IMR-90 (cell line): ENCODE measurements around the gene VWA7. TPM values are rescaled to one million over a fixed set of nuclear protein-coding genes. Genes with fewer than 3 reads are reported as not detected.

ENCODE experiments used
- ATAC-seq: fragments of 200-7000 bp; cut with Tn5 transposase; 2 replicates; pipeline ENCODE4 v1.9.1; 2020; ENCODE audit warnings: low read depth, mild to moderate bottlenecking, moderate library complexity
- BruUV-seq: library from RNA; stranded (reverse); fragments of 400-500 nt; replicated peaks from 2 replicates; lab custom pipeline; 2021; lab: Mats Ljungman, UMichigan
- CTCF ChIA-PET: fragments of 300-600 bp; formaldehyde crosslinking; extraction: SDS; loops from one replicate; lab custom pipeline; 2021; ENCODE audit warnings: antibody characterized with exemption; lab: Yijun Ruan, JAX
- POLR2A ChIA-PET: fragments of 300-600 bp; sonication (Branson Sonifier 250); formaldehyde crosslinking; loops from one replicate; lab custom pipeline; 2022; ENCODE audit warnings: antibody characterized with exemption; ENCODE audit not compliant: unreplicated experiment; lab: Charles Lee
- DNase-seq: peaks from one replicate; pipeline ENCODE4 v3.0.0; 2013
- H2AFZ ChIP-seq: replicated peaks from 2 replicates; pipeline ENCODE3; 2013; ENCODE audit warnings: low read length, mild to moderate bottlenecking; ENCODE audit not compliant: poor library complexity
- H2AK5ac ChIP-seq: 2 replicates; pipeline ENCODE4 v1.6.1; 2013; ENCODE audit warnings: low read depth, low read length, inconsistent platforms
- H2AK9ac ChIP-seq: replicated peaks from 2 replicates; pipeline ENCODE3; 2013; ENCODE audit warnings: mild to moderate bottlenecking, low read depth, low read length, moderate library complexity; ENCODE audit not compliant: poor library complexity
- H2BK120ac ChIP-seq: 2 replicates; pipeline ENCODE4 v1.6.1; 2013; ENCODE audit warnings: low read depth, low read length, inconsistent platforms
- H2BK15ac ChIP-seq: 3 replicates; pipeline ENCODE4 v1.6.1; 2013; ENCODE audit warnings: low read depth, low read length, inconsistent platforms
- H2BK20ac ChIP-seq: 2 replicates; pipeline ENCODE4 v1.6.1; 2013; ENCODE audit warnings: low read depth, mild to moderate bottlenecking, inconsistent platforms, low read length, moderate library complexity
- H2BK5ac ChIP-seq: 2 replicates; pipeline ENCODE4 v1.6.1; 2013; ENCODE audit warnings: mild to moderate bottlenecking, low read depth, low read length, inconsistent platforms; ENCODE audit not compliant: poor library complexity, severe bottlenecking
- H3K14ac ChIP-seq: replicated peaks from 2 replicates; pipeline ENCODE4 v1.6.1; 2013; ENCODE audit warnings: low read depth, low read length, inconsistent platforms
- H3K18ac ChIP-seq: 2 replicates; pipeline ENCODE4 v1.6.1; 2013; ENCODE audit warnings: low read depth, low read length, control low read depth
- H3K23ac ChIP-seq: 2 replicates; pipeline ENCODE4 v1.6.1; 2013; ENCODE audit warnings: low read depth, low read length, inconsistent platforms
- H3K27ac ChIP-seq: 2 replicates; pipeline ENCODE4 v1.5.1; 2013; ENCODE audit warnings: mild to moderate bottlenecking, control low read depth, low read length; ENCODE audit not compliant: insufficient read depth
- H3K27me3 ChIP-seq: 2 replicates; pipeline ENCODE4 v1.6.1; 2013; ENCODE audit warnings: low read length; ENCODE audit not compliant: control insufficient read depth, insufficient read depth
- H3K36me3 ChIP-seq: 2 replicates; pipeline ENCODE4 v1.6.1; 2013; ENCODE audit warnings: low read length, mixed read lengths; ENCODE audit not compliant: control insufficient read depth, insufficient read depth
- H3K4ac ChIP-seq: 2 replicates; pipeline ENCODE4 v1.6.1; 2013; ENCODE audit warnings: low read depth, low read length, inconsistent platforms
- H3K4me1 ChIP-seq: 2 replicates; pipeline ENCODE4 v1.6.1; 2013; ENCODE audit warnings: low read length, mixed read lengths; ENCODE audit not compliant: control insufficient read depth, insufficient read depth
- H3K4me2 ChIP-seq: 2 replicates; pipeline ENCODE4 v1.6.1; 2013; ENCODE audit warnings: low read depth, mild to moderate bottlenecking, control low read depth, low read length, moderate library complexity
- H3K4me3 ChIP-seq: 2 replicates; pipeline ENCODE4 v1.5.1; 2013; ENCODE audit warnings: low read depth, mild to moderate bottlenecking, control low read depth, low read length, moderate library complexity; ENCODE audit not compliant: insufficient read depth
- H3K56ac ChIP-seq: 2 replicates; pipeline ENCODE4 v1.6.1; 2013; ENCODE audit warnings: low read length, inconsistent platforms; ENCODE audit not compliant: insufficient read depth; ENCODE audit errors: extremely low read depth
- H3K79me1 ChIP-seq, 2 experiments: 2 replicates each; pipeline ENCODE4 v1.6.1; 2013; ENCODE audit warnings: low read length in 2 of 2, inconsistent platforms in 1 of 2, low read depth in 1 of 2
- H3K9ac ChIP-seq: 2 replicates; pipeline ENCODE4 v1.6.1; 2013; ENCODE audit warnings: low read depth, low read length, control low read depth
- H3K9me1 ChIP-seq: 2 replicates; pipeline ENCODE4 v1.6.1; 2013; ENCODE audit warnings: low read length, inconsistent platforms; ENCODE audit not compliant: insufficient read depth
- H3K9me3 ChIP-seq: 2 replicates; pipeline ENCODE4 v1.6.1; 2013; ENCODE audit warnings: low read length; ENCODE audit not compliant: control insufficient read depth, insufficient read depth
- H4K20me1 ChIP-seq: 2 replicates; pipeline ENCODE4 v1.6.1; 2013; ENCODE audit warnings: low read length, inconsistent platforms; ENCODE audit not compliant: insufficient read depth
- H4K5ac ChIP-seq: 2 replicates; pipeline ENCODE4 v1.6.1; 2013; ENCODE audit warnings: mild to moderate bottlenecking, low read depth, low read length, control low read depth
- H4K8ac ChIP-seq, 2 experiments: 2 replicates each; pipeline ENCODE4 v1.6.1; 2013; ENCODE audit warnings: low read depth in 2 of 2, low read length in 2 of 2, control low read depth in 1 of 2, inconsistent platforms in 1 of 2
- H4K91ac ChIP-seq: 2 replicates; pipeline ENCODE4 v1.6.1; 2013; ENCODE audit warnings: low read depth, low read length, inconsistent platforms; ENCODE audit not compliant: insufficient read depth
- CHD1 ChIP-seq: IDR thresholded peaks from 2 replicates; pipeline ENCODE4 v1.6.1; 2012; ENCODE audit warnings: low read depth, low read length, improper control_type of control experiment
- MAFK ChIP-seq: IDR thresholded peaks from 2 replicates; pipeline ENCODE4 v1.6.1; 2012; ENCODE audit warnings: low read depth, low read length, improper control_type of control experiment
- MAZ ChIP-seq: IDR thresholded peaks from 2 replicates; pipeline ENCODE4 v1.6.1; 2012; ENCODE audit warnings: low read depth, mild to moderate bottlenecking, low read length, improper control_type of control experiment, moderate library complexity, borderline replicate concordance
- MXI1 ChIP-seq: IDR thresholded peaks from 2 replicates; pipeline ENCODE4 v1.6.1; 2012; ENCODE audit warnings: low read depth, mild to moderate bottlenecking, low read length, moderate library complexity, borderline replicate concordance
- POLR2A ChIP-seq: IDR thresholded peaks from 2 replicates; pipeline ENCODE4 v1.6.1; 2012; ENCODE audit warnings: mild to moderate bottlenecking, low read depth, low read length
- SMC3 ChIP-seq: fragments of 150-350 bp; IDR thresholded peaks from 2 replicates; pipeline ENCODE4 v1.6.1; 2016; ENCODE audit warnings: low read depth, mild to moderate bottlenecking, antibody characterized with exemption, low read length, moderate library complexity
- WGBS, 2 experiments: methylation state at CpG; one replicate each; pipeline versions ENCODE4 v1.1.5 to v1.1.7; 2013; ENCODE audit warnings: missing lambda C conversion rate in 2 of 2; ENCODE audit not compliant: insufficient read length in 1 of 2; ENCODE audit errors: extremely low coverage in 2 of 2; 5-methylcytosine and 5-hydroxymethylcytosine counted together
- dilution Hi-C: fragments of 300-500 bp; cut with HindIII; formaldehyde crosslinking; loops from one replicate; pipeline ENCODE4 v1.14.3; 2018; ENCODE audit warnings: low sequenced_read_pairs; ENCODE audit not compliant: unreplicated experiment
- in situ Hi-C: fragments of 300-500 bp; cut with MboI; formaldehyde crosslinking; loops from 3 replicates; pipeline ENCODE4 v1.14.3; 2019; ENCODE audit warnings: low sequenced_read_pairs, inconsistent platforms, mixed read lengths
- intact Hi-C: fragments of 100-400 bp; cut with micrococcal nuclease; formaldehyde crosslinking; loops from 2 replicates; pipeline ENCODE4 v1.10.0; 2022
- polyA plus RNA-seq, 3 experiments: library from polyadenylated mRNA; depleted of rRNA; stranded (reverse); fragments of >200 nt; gene quantifications; 2 replicates each; pipeline ENCODE4 v1.2.3, GENCODE V29; 2012; ENCODE audit warnings: low replicate concordance in 1 of 3
- total RNA-seq: library from RNA; depleted of rRNA; stranded (reverse); fragments of >200 nt; gene quantifications from 2 replicates; pipeline ENCODE4 v1.2.3, GENCODE V29; 2012
- TF ChIP-seq, protein P1 (sequence below): fragments of 150-350 bp; IDR thresholded peaks from 2 replicates; pipeline ENCODE4 v1.6.1; 2017; ENCODE audit warnings: mild to moderate bottlenecking, antibody characterized with exemption, low read length, low read depth

VWA7 gene
- total and polyA plus RNA-seq, 2 of the 4 experiments (the other 2 are of a cell fraction): under 0.01 to 1.4 TPM

DNA sequence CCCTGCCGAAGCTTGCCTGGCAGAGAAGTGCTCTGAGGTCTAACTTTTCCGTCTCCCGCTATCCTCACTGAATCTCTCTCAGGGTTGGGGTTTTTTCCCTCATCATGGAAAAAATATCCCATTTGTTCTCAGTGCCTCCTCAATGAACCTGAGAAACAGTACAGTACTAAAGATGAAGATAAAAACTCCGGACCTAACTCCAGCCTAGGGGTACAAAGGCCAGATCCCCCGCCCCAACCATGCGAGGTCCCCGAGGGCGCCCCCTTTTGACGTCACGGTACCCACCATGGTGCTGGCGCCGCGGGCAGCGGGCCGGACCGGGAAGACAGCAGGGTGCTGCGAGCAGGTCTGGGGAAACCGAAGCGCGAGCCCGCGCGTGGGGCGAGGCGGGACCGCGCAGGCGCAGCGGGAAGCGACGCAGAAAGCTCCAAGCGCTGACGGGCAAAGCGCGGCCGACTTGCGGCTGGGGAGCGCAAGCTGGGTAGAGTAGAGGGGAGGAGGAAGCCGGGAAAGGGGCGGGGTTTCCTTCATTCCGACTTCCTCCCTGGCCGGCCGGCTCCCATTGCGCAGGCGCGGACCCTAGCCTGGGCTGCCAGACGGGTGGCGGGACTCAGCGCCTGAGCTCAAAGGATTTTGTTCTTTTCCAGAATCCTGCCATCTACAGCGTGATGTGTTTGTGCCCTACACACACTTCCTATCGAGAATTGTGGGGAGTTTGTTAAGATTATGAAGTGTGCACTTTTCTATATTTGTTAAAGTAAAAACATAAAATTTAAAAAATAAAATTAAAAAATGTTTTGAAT lies 29.5 kb upstream of the VWA7 start, which contains the start of gene LSM2 (continued):
- TF ChIP-seq, protein P1, sequence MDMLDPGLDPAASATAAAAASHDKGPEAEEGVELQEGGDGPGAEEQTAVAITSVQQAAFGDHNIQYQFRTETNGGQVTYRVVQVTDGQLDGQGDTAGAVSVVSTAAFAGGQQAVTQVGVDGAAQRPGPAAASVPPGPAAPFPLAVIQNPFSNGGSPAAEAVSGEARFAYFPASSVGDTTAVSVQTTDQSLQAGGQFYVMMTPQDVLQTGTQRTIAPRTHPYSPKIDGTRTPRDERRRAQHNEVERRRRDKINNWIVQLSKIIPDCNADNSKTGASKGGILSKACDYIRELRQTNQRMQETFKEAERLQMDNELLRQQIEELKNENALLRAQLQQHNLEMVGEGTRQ: no peak; the same call in 1 of the 2 replicates
- peak; percentile 51; the same call in 1 of the 2 replicates for TF ChIP-seq POLR2A

DNA sequence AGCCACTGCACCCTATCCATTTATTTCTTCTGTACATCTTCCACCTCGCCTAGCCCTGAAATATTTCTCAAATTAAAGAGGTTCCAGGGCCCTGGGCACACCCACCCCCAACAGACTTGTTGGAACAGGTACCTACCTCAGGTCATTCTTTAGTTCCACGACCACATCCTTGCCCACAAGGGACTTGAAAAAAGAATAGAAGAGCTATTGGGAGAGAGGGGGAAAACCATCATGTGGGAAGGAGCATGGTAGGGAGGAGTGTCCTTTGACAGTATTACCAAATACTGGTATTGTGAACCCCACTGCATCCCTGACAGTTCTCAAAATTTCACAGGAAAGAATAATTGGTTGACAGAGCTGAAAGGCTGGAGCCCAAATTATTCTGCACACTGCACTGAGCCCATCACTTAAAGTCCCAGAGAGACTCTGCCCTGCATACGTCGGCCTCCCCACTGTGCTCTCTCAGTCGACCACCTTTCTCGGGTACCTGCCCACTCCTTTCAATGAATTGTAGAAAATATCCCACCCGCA lies 28.9 kb upstream of the VWA7 start:
- H3K56ac ChIP-seq: peak overlapping the region; percentile 94
- H2BK15ac ChIP-seq: no peak overlapping the region
- H2AK5ac ChIP-seq: peak overlapping the region; percentile 74
- H3K27me3 ChIP-seq: no peaks in the 10 kb centered on the region
- intact Hi-C loops: no loop called here
- H3K9me1 ChIP-seq: no peaks in the 10 kb centered on the region; the same call in 1 of the 2 replicates
- H2AK9ac ChIP-seq: peak overlapping the region; percentile 86
- peak overlapping the region; percentile 46 for H3K27ac ChIP-seq
- POLR2A ChIA-PET: interaction anchor here (1.0 kb wide), 1 partner anchor 9 kb away, joined by 11 read pairs; the partner anchor contains the start of genes HSPA1A and HSPA1L
- H2BK120ac ChIP-seq: no peak overlapping the region
- peak overlapping the region; percentile 90 for H3K4ac ChIP-seq
- ATAC-seq (no peak), DNase-seq (no peak)
- TF ChIP-seq MAZ (no peak), CHD1 (no peak), SMC3 (no peak), MXI1 (no peak), MAFK (no peak)
- TF ChIP-seq, protein P1: no peak
- peak overlapping the region; percentile 90 for H3K9ac ChIP-seq
- no peak overlapping the region for H2BK20ac ChIP-seq
- peak overlapping the region; percentile 65 for H3K23ac ChIP-seq
- H3K4me1 ChIP-seq: peaks cover 3% of the 10 kb centered on the region; the same call in 1 of the 2 replicates
- H4K8ac ChIP-seq: peak overlapping the region; percentile 55 to 78
- H3K18ac ChIP-seq: no peak overlapping the region
- no peaks in the 10 kb centered on the region for H4K20me1 ChIP-seq
- H3K79me1 ChIP-seq: peaks cover 15 to 29% of the 10 kb centered on the region in 2 experiments
- dilution Hi-C loops: no loop called here
- H2BK5ac ChIP-seq: peak overlapping the region; percentile 61
- CTCF ChIA-PET: interaction anchor here (2.5 kb wide), 1 partner anchor 10 kb away, joined by 10 read pairs; the partner anchor contains the start of gene VARS1
- in situ Hi-C loops: no loop called here
- peak overlapping the region; percentile 90 for H2AFZ ChIP-seq
- H3K4me3 ChIP-seq: peak overlapping the region; percentile 57
- no peaks in the 10 kb centered on the region for H3K9me3 ChIP-seq
- H3K14ac ChIP-seq: peak overlapping the region; percentile 51
- H4K91ac ChIP-seq: peak overlapping the region; percentile 79
- peaks cover 2% of the 10 kb centered on the region; the same call in 1 of the 2 replicates for H3K36me3 ChIP-seq
- 0% methylated on average over 4 of the region's 7 CpGs; no CpG with 5 or more reads in 1 of the 2 experiments for WGBS, 2 experiments
- peak overlapping the region; percentile 43; the same call in 1 of the 2 replicates for H4K5ac ChIP-seq
- peak overlapping the region; percentile 90 for H3K4me2 ChIP-seq
- no TSS peak for BruUV-seq
